Left ventricle myocardium superior (tissue), 1 donor: ENCODE results near the gene HSD17B12. TPM values are rescaled to one million over a fixed set of nuclear protein-coding genes. Genes with fewer than 3 reads are reported as not detected.

Source experiments
- ATAC-seq: fragments of 200-7000 bp; cut with Tn5 transposase; one replicate; pipeline ENCODE4 v1.9.1; 2020; ENCODE audit warnings: mild to moderate bottlenecking, moderate library complexity
- DNase-seq: peaks from one replicate; pipeline ENCODE4 v3.0.0-alpha.2; 2020
- intact Hi-C: fragments of 100-400 bp; cut with micrococcal nuclease; formaldehyde crosslinking; loops from one replicate; pipeline ENCODE4 v1.11.0; 2022
- total RNA-seq: library from RNA; stranded (reverse); fragmentation: NEBNext Ultra II Directional; extraction: Animal tissue kit (Norgen Biotek cat#: 25700); gene quantifications from one replicate; pipeline ENCODE4 v1.2.1, GENCODE V29; 2021
- donor health status: DM: no; HTN: yes; CAD: no; lungs with severe emphysema.

The HSD17B12 gene
- total RNA-seq, 1 donor from 2014 or later: 67.8 TPM

- DNase-seq: no peak
- intact Hi-C loops: no loop called here
- ATAC-seq: no peak
Observed at GRCh38 chr11:43895601-43896000, 215.1 kb downstream of the HSD17B12 start.

GRCh38 chr11:43898574-43898973, 218.0 kb downstream of the HSD17B12 start:
- intact Hi-C loops: no loop called here
- no peak for DNase-seq
- ATAC-seq: no peak

- no peak for ATAC-seq
- no peak for DNase-seq
- intact Hi-C loops: no loop called here
Observed at GRCh38 chr11:43899094-43899493, 218.6 kb downstream of the HSD17B12 start.

- ATAC-seq (no peak), DNase-seq (no peak)
- intact Hi-C loops: no loop called here
Observed at GRCh38 chr11:43901551-43901950, 221.0 kb downstream of the HSD17B12 start.

GRCh38 chr11:43903078-43903477, 222.5 kb downstream of the HSD17B12 start:
- DNase-seq (no peak), ATAC-seq (no peak)
- intact Hi-C loops: no loop called here

- intact Hi-C loops: no loop called here
- ATAC-seq: no peak
- DNase-seq: no peak
Observed at GRCh38 chr11:43903969-43904368, 223.4 kb downstream of the HSD17B12 start.

GRCh38 chr11:43904742-43905535, 224.4 kb downstream of the HSD17B12 start:
- no peak for DNase-seq
- intact Hi-C loops: no loop called here
- peak; percentile 68 for ATAC-seq

- intact Hi-C loops: no loop called here
- ATAC-seq: peak; percentile 59
Observed at GRCh38 chr11:43905813-43906241, 225.3 kb downstream of the HSD17B12 start.

More at GRCh38 chr11:43905813-43906241, 225.3 kb downstream of the HSD17B12 start:
- DNase-seq: no peak

Other genes starting within 250 kb of the HSD17B12 start
- gene ALKBH3, start 200.1 kb downstream of the HSD17B12 start, total RNA-seq: 17.5 TPM